ENCODE results near the gene CAPN13. TPM values are rescaled to one million over a fixed set of nuclear protein-coding genes. Genes with fewer than 3 reads are reported as not detected.

Gene CAPN13, protein sequence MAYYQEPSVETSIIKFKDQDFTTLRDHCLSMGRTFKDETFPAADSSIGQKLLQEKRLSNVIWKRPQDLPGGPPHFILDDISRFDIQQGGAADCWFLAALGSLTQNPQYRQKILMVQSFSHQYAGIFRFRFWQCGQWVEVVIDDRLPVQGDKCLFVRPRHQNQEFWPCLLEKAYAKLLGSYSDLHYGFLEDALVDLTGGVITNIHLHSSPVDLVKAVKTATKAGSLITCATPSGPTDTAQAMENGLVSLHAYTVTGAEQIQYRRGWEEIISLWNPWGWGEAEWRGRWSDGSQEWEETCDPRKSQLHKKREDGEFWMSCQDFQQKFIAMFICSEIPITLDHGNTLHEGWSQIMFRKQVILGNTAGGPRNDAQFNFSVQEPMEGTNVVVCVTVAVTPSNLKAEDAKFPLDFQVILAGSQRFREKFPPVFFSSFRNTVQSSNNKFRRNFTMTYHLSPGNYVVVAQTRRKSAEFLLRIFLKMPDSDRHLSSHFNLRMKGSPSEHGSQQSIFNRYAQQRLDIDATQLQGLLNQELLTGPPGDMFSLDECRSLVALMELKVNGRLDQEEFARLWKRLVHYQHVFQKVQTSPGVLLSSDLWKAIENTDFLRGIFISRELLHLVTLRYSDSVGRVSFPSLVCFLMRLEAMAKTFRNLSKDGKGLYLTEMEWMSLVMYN
- not detected for total RNA-seq

DNA sequence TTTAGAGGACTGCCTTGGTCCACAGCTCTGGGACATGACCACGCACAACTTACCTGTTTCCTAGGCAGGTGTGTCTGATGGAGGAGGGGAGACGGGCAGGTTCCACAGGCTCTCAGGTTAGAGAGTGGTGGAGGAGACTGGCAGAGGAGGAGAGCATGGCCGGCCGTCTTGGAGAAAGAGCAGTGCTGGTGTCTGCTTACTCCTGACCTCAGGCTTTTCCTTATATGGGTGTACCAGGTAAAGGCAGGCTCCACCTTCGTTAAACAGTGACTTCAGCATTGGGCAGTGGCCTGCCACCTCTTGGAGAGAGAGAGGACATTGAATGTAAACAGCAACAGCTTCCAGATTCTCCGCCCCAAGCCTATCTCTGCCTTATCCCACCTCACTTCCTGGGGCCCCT is at the start of gene CAPN13:
CAPN13 (minus strand) TSS at position 198 of the 400 bp plus-strand sequence. CDS start 20,121 bp downstream, outside the sequence.
- Histone ChIP-seq H3K27ac (no peak within 1 kb of the TSS), H3K4me3 (no peak within 1 kb of the TSS), H3K36me3 (no peaks in the 10 kb centered on the region), H3K9me3 (no peaks in the 10 kb centered on the region), H3K4me1 (no peaks in the 10 kb centered on the region), H3K27me3 (no peaks in the 10 kb centered on the region)
- DNase-seq (ENCODE audit: low spot score in 2 of 2) = no peak
- intact Hi-C loops (cut with DNase I) = no loop called here
- TF ChIP-seq, protein P1, sequence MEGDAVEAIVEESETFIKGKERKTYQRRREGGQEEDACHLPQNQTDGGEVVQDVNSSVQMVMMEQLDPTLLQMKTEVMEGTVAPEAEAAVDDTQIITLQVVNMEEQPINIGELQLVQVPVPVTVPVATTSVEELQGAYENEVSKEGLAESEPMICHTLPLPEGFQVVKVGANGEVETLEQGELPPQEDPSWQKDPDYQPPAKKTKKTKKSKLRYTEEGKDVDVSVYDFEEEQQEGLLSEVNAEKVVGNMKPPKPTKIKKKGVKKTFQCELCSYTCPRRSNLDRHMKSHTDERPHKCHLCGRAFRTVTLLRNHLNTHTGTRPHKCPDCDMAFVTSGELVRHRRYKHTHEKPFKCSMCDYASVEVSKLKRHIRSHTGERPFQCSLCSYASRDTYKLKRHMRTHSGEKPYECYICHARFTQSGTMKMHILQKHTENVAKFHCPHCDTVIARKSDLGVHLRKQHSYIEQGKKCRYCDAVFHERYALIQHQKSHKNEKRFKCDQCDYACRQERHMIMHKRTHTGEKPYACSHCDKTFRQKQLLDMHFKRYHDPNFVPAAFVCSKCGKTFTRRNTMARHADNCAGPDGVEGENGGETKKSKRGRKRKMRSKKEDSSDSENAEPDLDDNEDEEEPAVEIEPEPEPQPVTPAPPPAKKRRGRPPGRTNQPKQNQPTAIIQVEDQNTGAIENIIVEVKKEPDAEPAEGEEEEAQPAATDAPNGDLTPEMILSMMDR (IDR thresholded peaks at IDR 0.05) = no peak

DNA sequence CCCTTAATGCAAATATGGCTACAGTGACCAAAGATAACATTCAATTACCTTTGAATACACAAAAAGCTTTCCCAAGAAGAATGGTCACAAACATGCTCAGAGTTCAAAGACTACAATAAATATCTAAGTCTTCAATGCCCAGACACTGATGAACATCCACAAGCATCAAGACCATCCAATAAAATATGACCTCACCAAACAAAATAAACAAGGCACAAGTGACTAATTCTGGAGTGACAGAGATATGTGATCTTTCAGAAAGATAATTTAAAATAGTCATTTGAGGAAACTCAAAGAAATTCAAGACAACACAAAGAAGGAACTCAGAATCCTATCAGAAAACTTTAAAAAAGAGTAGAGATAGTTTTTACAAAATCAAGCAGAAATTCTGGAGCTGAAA is 40.6 kb upstream of the CAPN13 start:
- H3K27me3 ChIP-seq = no peaks in the 10 kb centered on the region
- DNase-seq (ENCODE audit: low spot score in 2 of 2) = no peak
- TF ChIP-seq, protein P1 (IDR thresholded peaks at IDR 0.05) = no peak
- H3K36me3 ChIP-seq = no peaks in the 10 kb centered on the region
- no peak overlapping the region for H3K27ac ChIP-seq
- intact Hi-C loops (cut with DNase I) = no loop called here
- H3K9me3 ChIP-seq = no peaks in the 10 kb centered on the region
- no peak overlapping the region for H3K4me3 ChIP-seq
- H3K4me1 ChIP-seq = no peaks in the 10 kb centered on the region

DNA sequence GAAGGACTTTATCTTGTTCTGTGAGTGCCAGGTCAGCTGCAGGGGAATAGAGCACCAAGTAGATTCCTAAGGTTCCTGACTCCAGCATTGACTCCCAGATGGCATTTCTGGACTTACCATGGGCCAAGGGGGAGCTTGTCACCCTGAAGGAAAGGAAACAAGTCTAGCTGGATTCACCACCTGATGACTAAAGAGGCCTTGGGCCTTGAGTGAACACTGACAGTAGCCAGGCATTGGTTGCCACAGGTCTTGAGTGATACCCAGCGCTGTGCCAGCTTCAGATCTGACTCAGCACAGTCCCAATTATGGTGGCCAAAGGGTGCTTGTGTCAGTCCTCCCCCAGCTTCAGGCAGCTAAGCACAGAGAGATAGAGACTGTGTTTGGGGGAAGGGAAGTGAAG is 40.1 kb upstream of the CAPN13 start:
- DNase-seq (ENCODE audit: low spot score in 2 of 2) = no peak
- Histone ChIP-seq H3K36me3 (no peaks in the 10 kb centered on the region), H3K9me3 (no peaks in the 10 kb centered on the region), H3K4me3 (no peak overlapping the region), H3K4me1 (no peaks in the 10 kb centered on the region), H3K27me3 (no peaks in the 10 kb centered on the region), H3K27ac (no peak overlapping the region)
- intact Hi-C loops (cut with DNase I) = no loop called here
- TF ChIP-seq, protein P1 (IDR thresholded peaks at IDR 0.05) = no peak

DNA sequence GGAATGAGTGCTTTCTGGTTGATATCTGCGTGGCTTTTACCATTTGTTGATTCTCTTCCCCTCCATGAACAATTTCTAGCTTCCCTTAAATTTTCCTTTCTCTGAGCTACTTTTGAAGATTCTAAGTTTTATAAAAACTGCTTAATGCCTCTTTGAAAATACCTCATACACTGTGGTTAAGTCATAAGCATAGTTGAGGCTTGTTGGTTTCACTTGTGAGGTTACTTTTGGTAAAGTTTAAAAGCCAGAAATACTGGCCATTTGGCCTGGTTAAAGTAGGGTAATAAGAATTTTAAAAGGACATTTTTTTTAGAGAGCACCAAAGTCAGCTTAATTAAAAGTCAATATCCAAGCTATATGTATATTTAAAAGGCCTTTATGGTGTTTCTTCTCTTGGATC is 21.3 kb upstream of the CAPN13 start:
- no peaks in the 10 kb centered on the region for H3K9me3 ChIP-seq
- H3K36me3 ChIP-seq = no peaks in the 10 kb centered on the region
- H3K27me3 ChIP-seq = no peaks in the 10 kb centered on the region
- H3K4me3 ChIP-seq = no peak overlapping the region
- intact Hi-C loops (cut with DNase I) = no loop called here
- no peak overlapping the region for H3K27ac ChIP-seq
- no peak for DNase-seq (ENCODE audit: low spot score in 2 of 2)
- TF ChIP-seq, protein P1 (IDR thresholded peaks at IDR 0.05) = no peak
- no peaks in the 10 kb centered on the region for H3K4me1 ChIP-seq

DNA sequence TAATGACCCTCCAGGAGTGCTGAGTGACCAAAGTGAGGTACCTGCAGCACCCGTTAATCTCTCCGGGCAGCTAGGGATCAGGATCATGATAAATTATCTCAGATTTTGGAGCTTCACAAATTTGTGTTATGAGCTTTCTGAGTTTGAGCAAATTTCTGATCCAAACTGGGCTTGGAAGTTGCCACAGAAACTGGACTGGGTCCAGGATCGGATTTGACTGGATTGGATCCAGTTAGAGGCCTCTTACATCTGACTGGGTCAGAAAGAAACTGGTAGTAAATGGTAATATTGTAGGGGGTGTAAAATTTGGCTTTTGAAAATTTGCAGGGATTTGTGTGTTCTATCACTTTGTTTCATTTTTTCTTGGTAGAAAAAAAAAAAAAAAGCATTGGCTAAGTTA is 19.7 kb upstream of the CAPN13 start:
- TF ChIP-seq, protein P1 (IDR thresholded peaks at IDR 0.05) = no peak
- no peak for DNase-seq (ENCODE audit: low spot score in 2 of 2)
- Histone ChIP-seq H3K27ac (no peak overlapping the region), H3K4me1 (no peaks in the 10 kb centered on the region), H3K9me3 (no peaks in the 10 kb centered on the region), H3K27me3 (no peaks in the 10 kb centered on the region), H3K4me3 (no peak overlapping the region), H3K36me3 (no peaks in the 10 kb centered on the region)
- intact Hi-C loops (cut with DNase I) = no loop called here
